Kidney (tissue), 14 donors: ENCODE measurements around the gene PHF21A. TPM values are rescaled to one million over a fixed set of nuclear protein-coding genes. Genes with fewer than 3 reads are reported as not detected.

Source experiments
- DNase-seq, 5 donors: peaks; one replicate each; pipeline ENCODE4 v3.0.0-alpha.2; 2013 to 2020
- FAIRE-seq: peaks from 2 replicates; lab custom pipeline; 2012; peaks lifted over from hg19 to GRCh38; lab: Jason Lieb, UNC
- H3K27ac ChIP-seq, 2 donors: one replicate each; pipeline ENCODE4 v1.7.0; 2013; ENCODE audit warnings: low read depth in 2 of 2, low read length in 2 of 2, inconsistent platforms in 1 of 2
- H3K27me3 ChIP-seq: one replicate; pipeline ENCODE4 v1.7.1; 2013; ENCODE audit warnings: low read length, inconsistent platforms; ENCODE audit not compliant: control insufficient read depth, insufficient read depth
- H3K36me3 ChIP-seq, 3 donors: one replicate each; pipeline versions ENCODE4 v1.7.0 to v1.7.1; 2013; ENCODE audit warnings: low read length in 3 of 3, control low read depth in 1 of 3, inconsistent platforms in 1 of 3; ENCODE audit not compliant: insufficient read depth in 3 of 3, control insufficient read depth in 2 of 3
- H3K4me1 ChIP-seq, 3 donors: one replicate each; pipeline versions ENCODE4 v1.7.0 to v1.7.1; 2013; ENCODE audit warnings: low read length in 3 of 3, inconsistent platforms in 1 of 3, low read depth in 1 of 3; ENCODE audit not compliant: control insufficient read depth in 2 of 3, insufficient read depth in 2 of 3
- H3K4me3 ChIP-seq, 3 donors: one replicate each; pipeline versions ENCODE4 v1.7.0 to v1.8.1; 2013; ENCODE audit warnings: low read length in 3 of 3, control low read depth in 1 of 3, inconsistent platforms in 1 of 3
- H3K9ac ChIP-seq, 3 donors: one replicate each; pipeline versions ENCODE4 v1.7.0 to v1.7.1; 2013; ENCODE audit warnings: low read length in 3 of 3, control low read depth in 1 of 3, inconsistent platforms in 1 of 3
- H3K9me3 ChIP-seq, 3 donors: one replicate each; pipeline versions ENCODE4 v1.7.0 to v1.7.1; 2013; ENCODE audit warnings: low read length in 3 of 3, control low read depth in 1 of 3, inconsistent platforms in 1 of 3; ENCODE audit not compliant: control insufficient read depth in 2 of 3, insufficient read depth in 1 of 3
- CTCF ChIP-seq: IDR thresholded peaks from 3 replicates; pipeline ENCODE4 v1.5.1; 2012; ENCODE audit warnings: mild to moderate bottlenecking, moderate library complexity, borderline replicate concordance; ENCODE audit not compliant: insufficient read depth; ENCODE audit errors: extremely low read depth
- intact Hi-C: fragments of 100-400 bp; cut with DNase I; formaldehyde crosslinking; loops from one replicate; pipeline ENCODE4 v1.11.1; 2022
- polyA plus RNA-seq: library from polyadenylated mRNA; stranded (reverse); fragments of 350-450 nt; fragmentation: Illumina TruSeq; extraction: RNeasy Lipid Tissue Mini Kit (QIAGEN cat#74804); gene quantifications from one replicate; pipeline ENCODE4 v1.2.3, GENCODE V29; 2014; ENCODE audit warnings: low read depth, low replicate concordance; ENCODE audit not compliant: insufficient read depth
- total RNA-seq: library from RNA; stranded (reverse); fragmentation: NEBNext Ultra II Directional; extraction: Animal tissue kit (Norgen Biotek cat#: 25700); gene quantifications from one replicate; pipeline ENCODE4 v1.2.1, GENCODE V29; 2021
- donor health status: control.
- donor health status: control.
- donor health status: control.
- donor health status: control.
- donor health status: control.
- donor health status: DM: yes; HTN: yes; CAD: no.
- donor health status: Normal renal cell carcinoma (clear cell type).

The PHF21A gene
- total and polyA plus RNA-seq, 2 donors from 2014 or later, result 9.6 to 48.2 TPM

GRCh38 chr11:46048198-46048597 lies 73.1 kb downstream of the PHF21A start:
- TF ChIP-seq CTCF, result no peak
- Histone ChIP-seq H3K36me3 (no peaks in the 10 kb centered on the region), H3K9ac (no peak overlapping the region), H3K27me3 (no peaks in the 10 kb centered on the region), H3K4me3 (no peak overlapping the region), H3K4me1 (peaks cover 0 to 4% (median 4%) of the 10 kb centered on the region in 3 donors), H3K27ac (no peak overlapping the region), H3K9me3 (no peaks in the 10 kb centered on the region)
- FAIRE-seq, result no peak
- no peak for DNase-seq
- intact Hi-C loops, result no loop called here

GRCh38 chr11:46047520-46047919 lies 73.7 kb downstream of the PHF21A start:
- DNase-seq (no peak), FAIRE-seq (no peak)
- no peak for TF ChIP-seq CTCF
- intact Hi-C loops, result no loop called here
- Histone ChIP-seq H3K4me1 (peaks cover 0 to 4% (median 4%) of the 10 kb centered on the region in 3 donors), H3K27me3 (no peaks in the 10 kb centered on the region), H3K4me3 (no peak overlapping the region), H3K9me3 (no peaks in the 10 kb centered on the region), H3K36me3 (no peaks in the 10 kb centered on the region), H3K9ac (no peak overlapping the region), H3K27ac (no peak overlapping the region)

GRCh38 chr11:46045811-46046210 lies 75.4 kb downstream of the PHF21A start:
- H3K27ac ChIP-seq, result no peak overlapping the region
- FAIRE-seq (no peak), DNase-seq (no peak)
- intact Hi-C loops, result no loop called here
- no peak for TF ChIP-seq CTCF
- H3K9ac ChIP-seq, result no peak overlapping the region
- H3K27me3 ChIP-seq, result no peaks in the 10 kb centered on the region
- no peak overlapping the region for H3K4me3 ChIP-seq
- no peaks in the 10 kb centered on the region for H3K36me3 ChIP-seq
- no peaks in the 10 kb centered on the region for H3K9me3 ChIP-seq
- peaks cover 0 to 4% (median 4%) of the 10 kb centered on the region in 3 donors for H3K4me1 ChIP-seq

GRCh38 chr11:46044601-46045000 lies 76.7 kb downstream of the PHF21A start:
- intact Hi-C loops, result no loop called here
- FAIRE-seq (no peak), DNase-seq (no peak)
- Histone ChIP-seq H3K27me3 (no peaks in the 10 kb centered on the region), H3K4me3 (no peak overlapping the region), H3K27ac (no peak overlapping the region), H3K36me3 (no peaks in the 10 kb centered on the region), H3K4me1 (peaks cover 0 to 4% (median 0%) of the 10 kb centered on the region in 3 donors), H3K9ac (no peak overlapping the region), H3K9me3 (no peaks in the 10 kb centered on the region)
- no peak for TF ChIP-seq CTCF
